Medulla oblongata (tissue), 1 donor: Measurements from ENCODE around the gene MAT2B.
"Not testable (repeated sequence)": the region's sequence is repeated elsewhere in the genome, so short reads cannot be mapped to it uniquely, and the experiment has no call there.

Experiments
- DNase-seq: peaks from one replicate; pipeline ENCODE4 v3.0.0-alpha.2; 2015; ENCODE audit errors: extremely low spot score

MAT2B gene

GRCh38 chr5:163503106-163504078 lies 2.0 kb upstream of the MAT2B start:
- DNase-seq = peak; percentile 82

GRCh38 chr5:163504079-163504931 lies 1.1 kb upstream of the MAT2B start:
- peak; percentile 80 for DNase-seq

- DNase-seq = no peak
These were observed 411 bp upstream of the MAT2B start for GRCh38 chr5:163505049-163505367.

GRCh38 chr5:163506095-163506457 lies 657 bp downstream of the MAT2B start:
- DNase-seq = no peak

GRCh38 chr5:163506726-163507125 lies 1.3 kb downstream of the MAT2B start:
- peak; percentile 27 for DNase-seq

- no peak for DNase-seq
These were observed 3.3 kb downstream of the MAT2B start for GRCh38 chr5:163508753-163509152.

- peak; percentile 56 for DNase-seq
These were observed 4.0 kb downstream of the MAT2B start for GRCh38 chr5:163509291-163509951.

- peak; percentile 12 for DNase-seq
These were observed 7.1 kb downstream of the MAT2B start for GRCh38 chr5:163512526-163512925.

GRCh38 chr5:163525096-163525495 lies 19.7 kb downstream of the MAT2B start:
- DNase-seq = no peak

GRCh38 chr5:163529698-163530097 lies 24.3 kb downstream of the MAT2B start:
- no peak for DNase-seq

- DNase-seq = no peak
These were observed 25.9 kb downstream of the MAT2B start for GRCh38 chr5:163531272-163531671.

GRCh38 chr5:163532171-163533084 lies 27.0 kb downstream of the MAT2B start:
- no peak for DNase-seq

GRCh38 chr5:163533223-163533622 lies 27.8 kb downstream of the MAT2B start:
- DNase-seq = no peak

- no peak for DNase-seq
These were observed 29.2 kb downstream of the MAT2B start for GRCh38 chr5:163534492-163535094.

- DNase-seq = no peak
These were observed 29.9 kb downstream of the MAT2B start for GRCh38 chr5:163535290-163535689.

GRCh38 chr5:163536442-163536841 lies 31.0 kb downstream of the MAT2B start:
- DNase-seq = not testable (repeated sequence)

- DNase-seq = no peak
These were observed 35.3 kb downstream of the MAT2B start for GRCh38 chr5:163540696-163541095.

- no peak for DNase-seq
These were observed 37.4 kb downstream of the MAT2B start for GRCh38 chr5:163542771-163543170.

- DNase-seq = no peak
These were observed 38.6 kb downstream of the MAT2B start for GRCh38 chr5:163544041-163544440.

GRCh38 chr5:163544836-163545235 lies 39.4 kb downstream of the MAT2B start:
- no peak for DNase-seq

- DNase-seq = no peak
These were observed 43.2 kb downstream of the MAT2B start for GRCh38 chr5:163548649-163549048.
